ENCODE data around the gene PRDM16. TPM values are rescaled to one million over a fixed set of nuclear protein-coding genes. Genes with fewer than 3 reads are reported as not detected.

PRDM16 gene
- total RNA-seq, 1 donor from 2014 or later = 5.6 TPM

- TF ChIP-seq, protein P1, sequence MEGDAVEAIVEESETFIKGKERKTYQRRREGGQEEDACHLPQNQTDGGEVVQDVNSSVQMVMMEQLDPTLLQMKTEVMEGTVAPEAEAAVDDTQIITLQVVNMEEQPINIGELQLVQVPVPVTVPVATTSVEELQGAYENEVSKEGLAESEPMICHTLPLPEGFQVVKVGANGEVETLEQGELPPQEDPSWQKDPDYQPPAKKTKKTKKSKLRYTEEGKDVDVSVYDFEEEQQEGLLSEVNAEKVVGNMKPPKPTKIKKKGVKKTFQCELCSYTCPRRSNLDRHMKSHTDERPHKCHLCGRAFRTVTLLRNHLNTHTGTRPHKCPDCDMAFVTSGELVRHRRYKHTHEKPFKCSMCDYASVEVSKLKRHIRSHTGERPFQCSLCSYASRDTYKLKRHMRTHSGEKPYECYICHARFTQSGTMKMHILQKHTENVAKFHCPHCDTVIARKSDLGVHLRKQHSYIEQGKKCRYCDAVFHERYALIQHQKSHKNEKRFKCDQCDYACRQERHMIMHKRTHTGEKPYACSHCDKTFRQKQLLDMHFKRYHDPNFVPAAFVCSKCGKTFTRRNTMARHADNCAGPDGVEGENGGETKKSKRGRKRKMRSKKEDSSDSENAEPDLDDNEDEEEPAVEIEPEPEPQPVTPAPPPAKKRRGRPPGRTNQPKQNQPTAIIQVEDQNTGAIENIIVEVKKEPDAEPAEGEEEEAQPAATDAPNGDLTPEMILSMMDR (IDR thresholded peaks at IDR 0.05; ENCODE audit: insufficient read depth, low read length, poor library complexity, severe bottlenecking) = no peak
- no peaks in the 10 kb centered on the region for H3K36me3 ChIP-seq (ENCODE audit: control insufficient read depth, insufficient read depth, low read length)
- DNase-seq (ENCODE audit: low read depth) = no peak
- H3K4me3 ChIP-seq (ENCODE audit: low read depth, low read length) = no peak overlapping the region
- H3K27me3 ChIP-seq (ENCODE audit: control insufficient read depth, insufficient read depth, low read length) = peaks cover 18% of the 10 kb centered on the region
These were observed 104.5 kb downstream of the PRDM16 start for GRCh38 chr1:3173381-3173980.

- Histone ChIP-seq H3K4me3 (ENCODE audit: low read depth, low read length) (no peak overlapping the region), H3K27me3 (ENCODE audit: control insufficient read depth, insufficient read depth, low read length) (peaks cover 18% of the 10 kb centered on the region), H3K36me3 (ENCODE audit: control insufficient read depth, insufficient read depth, low read length) (no peaks in the 10 kb centered on the region)
- DNase-seq (ENCODE audit: low read depth) = no peak
- TF ChIP-seq, protein P1 (IDR thresholded peaks at IDR 0.05; ENCODE audit: insufficient read depth, low read length, poor library complexity, severe bottlenecking) = no peak
These were observed 105.7 kb downstream of the PRDM16 start for GRCh38 chr1:3174487-3175247.

DNA sequence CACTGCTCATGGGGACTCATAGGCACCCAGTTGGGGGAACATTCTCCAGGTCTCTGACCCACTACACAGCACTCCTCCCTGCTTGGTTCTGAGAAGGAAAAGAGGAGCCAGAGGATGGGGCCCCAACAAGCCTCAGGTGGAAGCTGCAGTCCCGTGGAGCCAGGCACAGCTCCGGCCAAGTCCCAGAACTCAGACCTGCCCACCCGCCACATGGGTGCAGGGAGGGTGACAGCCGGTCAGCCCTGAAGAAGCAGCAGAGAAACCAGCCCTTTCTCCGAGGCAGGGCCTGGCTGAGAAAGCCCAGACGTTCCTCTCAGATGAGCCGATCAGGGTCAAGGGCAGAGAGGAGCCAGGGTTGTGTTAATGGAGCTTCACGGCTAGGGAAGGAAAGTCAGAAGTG is 106.5 kb downstream of the PRDM16 start:
- no peak for DNase-seq (ENCODE audit: low read depth)
- TF ChIP-seq, protein P1 (IDR thresholded peaks at IDR 0.05; ENCODE audit: insufficient read depth, low read length, poor library complexity, severe bottlenecking) = no peak
- Histone ChIP-seq H3K4me3 (ENCODE audit: low read depth, low read length) (no peak overlapping the region), H3K36me3 (ENCODE audit: control insufficient read depth, insufficient read depth, low read length) (no peaks in the 10 kb centered on the region), H3K27me3 (ENCODE audit: control insufficient read depth, insufficient read depth, low read length) (peaks cover 12% of the 10 kb centered on the region)

GRCh38 chr1:3176028-3176427 is 107.0 kb downstream of the PRDM16 start:
- TF ChIP-seq, protein P1 (IDR thresholded peaks at IDR 0.05; ENCODE audit: insufficient read depth, low read length, poor library complexity, severe bottlenecking) = no peak
- Histone ChIP-seq H3K36me3 (ENCODE audit: control insufficient read depth, insufficient read depth, low read length) (no peaks in the 10 kb centered on the region), H3K27me3 (ENCODE audit: control insufficient read depth, insufficient read depth, low read length) (peaks cover 6% of the 10 kb centered on the region), H3K4me3 (ENCODE audit: low read depth, low read length) (no peak overlapping the region)
- DNase-seq (ENCODE audit: low read depth) = no peak

DNA sequence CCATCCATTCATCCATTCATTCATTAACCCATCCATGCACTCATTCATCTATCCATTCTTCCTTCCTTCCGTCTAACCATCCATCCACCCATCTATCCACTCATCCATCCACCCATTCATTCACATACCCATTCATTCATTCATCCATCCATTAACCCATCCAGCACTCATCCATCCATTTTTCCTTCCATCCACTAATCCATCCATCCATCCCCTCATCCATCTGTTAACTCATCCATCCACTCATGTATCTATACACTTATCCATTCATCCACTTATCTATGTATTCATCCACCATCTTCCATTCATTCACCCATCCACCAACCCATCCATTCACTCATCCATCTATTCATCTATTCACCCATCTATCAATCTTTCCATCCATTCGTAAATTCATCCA is 107.8 kb downstream of the PRDM16 start:
- no peaks in the 10 kb centered on the region for H3K36me3 ChIP-seq (ENCODE audit: control insufficient read depth, insufficient read depth, low read length)
- TF ChIP-seq, protein P1 (IDR thresholded peaks at IDR 0.05; ENCODE audit: insufficient read depth, low read length, poor library complexity, severe bottlenecking) = no peak
- H3K4me3 ChIP-seq (ENCODE audit: low read depth, low read length) = no peak overlapping the region
- DNase-seq (ENCODE audit: low read depth) = no peak
- no peaks in the 10 kb centered on the region for H3K27me3 ChIP-seq (ENCODE audit: control insufficient read depth, insufficient read depth, low read length)

Data from kidney epithelial cell (primary cell).